Stimulated activated CD8-positive, alpha-beta memory T cell treated with anti-CD3 and anti-CD28 coated beads, Interleukin-4, amount 100 ng/mL, for 48 hours (primary cell): ENCODE results near the gene C1QTNF12.
"Not testable (repeated sequence)": the region's sequence is repeated elsewhere in the genome, so short reads cannot be mapped to it uniquely, and the experiment has no call there.

Experiments
- DNase-seq: peaks from one replicate; pipeline ENCODE4 v3.0.0-alpha.2; 2020

The C1QTNF12 gene

GRCh38 chr1:1196431-1197187, 49.9 kb downstream of the C1QTNF12 start:
- DNase-seq = no peak

- DNase-seq = not testable (repeated sequence)
Measured at GRCh38 chr1:1195726-1196125, 50.8 kb downstream of the C1QTNF12 start.

GRCh38 chr1:1194723-1195122, 51.8 kb downstream of the C1QTNF12 start:
- no peak for DNase-seq
